Measurements from ENCODE around the gene CYB5D1. TPM values are rescaled to one million over a fixed set of nuclear protein-coding genes. Genes with fewer than 3 reads are reported as not detected.

The CYB5D1 gene
- total RNA-seq, 1 experiment from 2014 or later, result 5.5 TPM

- peak; percentile 94 for DNase-seq (ENCODE audit: low read depth)
Measured at GRCh38 chr17:7844292-7845154, 13.3 kb upstream of the CYB5D1 start.

- DNase-seq (ENCODE audit: low read depth), result no peak
Measured at GRCh38 chr17:7845359-7846062, 12.3 kb upstream of the CYB5D1 start.

DNA sequence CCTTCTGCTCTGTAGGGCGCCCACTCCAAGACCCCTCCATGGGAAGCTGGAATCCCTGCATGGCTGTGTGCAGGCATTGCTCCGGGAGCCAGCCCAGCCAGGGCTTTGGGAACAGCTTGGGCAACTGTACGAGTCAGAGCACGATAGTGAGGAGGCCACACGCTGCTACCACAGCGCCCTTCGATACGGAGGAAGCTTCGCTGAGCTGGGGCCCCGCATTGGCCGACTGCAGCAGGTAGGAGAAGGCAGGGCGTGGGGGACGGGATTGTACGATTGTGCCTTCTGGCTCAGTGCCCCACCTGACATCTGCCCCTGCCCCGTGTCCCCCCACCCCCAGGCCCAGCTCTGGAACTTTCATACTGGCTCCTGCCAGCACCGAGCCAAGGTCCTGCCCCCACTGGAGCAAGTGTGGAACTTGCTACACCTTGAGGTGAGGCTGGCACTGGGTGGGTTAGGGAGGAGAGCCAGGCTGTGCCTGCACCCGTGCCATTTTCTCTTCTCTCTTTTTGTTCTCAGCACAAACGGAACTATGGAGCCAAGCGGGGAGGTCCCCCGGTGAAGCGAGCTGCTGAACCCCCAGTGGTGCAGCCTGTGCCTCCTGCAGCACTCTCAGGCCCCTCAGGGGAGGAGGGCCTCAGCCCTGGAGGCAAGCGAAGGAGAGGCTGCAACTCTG, 11.6 kb upstream of the CYB5D1 start:
- no peak for DNase-seq (ENCODE audit: low read depth)

- no peak for DNase-seq (ENCODE audit: low read depth)
Measured at GRCh38 chr17:7846765-7847661, 10.8 kb upstream of the CYB5D1 start.

- DNase-seq (ENCODE audit: low read depth), result no peak
Measured at GRCh38 chr17:7848131-7848579, 9.6 kb upstream of the CYB5D1 start.

DNA sequence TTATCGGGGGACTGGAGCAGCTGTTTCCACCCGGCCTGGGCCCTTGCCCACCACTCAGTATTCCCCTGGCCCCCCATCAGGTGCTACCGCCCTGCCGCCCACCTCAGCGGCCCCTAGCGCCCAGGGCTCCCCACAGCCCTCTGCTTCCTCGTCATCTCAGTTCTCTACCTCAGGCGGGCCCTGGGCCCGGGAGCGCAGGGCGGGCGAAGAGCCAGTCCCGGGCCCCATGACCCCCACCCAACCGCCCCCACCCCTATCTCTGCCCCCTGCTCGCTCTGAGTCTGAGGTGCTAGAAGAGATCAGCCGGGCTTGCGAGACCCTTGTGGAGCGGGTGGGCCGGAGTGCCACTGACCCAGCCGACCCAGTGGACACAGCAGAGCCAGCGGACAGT, 9.1 kb upstream of the CYB5D1 start:
- DNase-seq (ENCODE audit: low read depth), result no peak

DNA sequence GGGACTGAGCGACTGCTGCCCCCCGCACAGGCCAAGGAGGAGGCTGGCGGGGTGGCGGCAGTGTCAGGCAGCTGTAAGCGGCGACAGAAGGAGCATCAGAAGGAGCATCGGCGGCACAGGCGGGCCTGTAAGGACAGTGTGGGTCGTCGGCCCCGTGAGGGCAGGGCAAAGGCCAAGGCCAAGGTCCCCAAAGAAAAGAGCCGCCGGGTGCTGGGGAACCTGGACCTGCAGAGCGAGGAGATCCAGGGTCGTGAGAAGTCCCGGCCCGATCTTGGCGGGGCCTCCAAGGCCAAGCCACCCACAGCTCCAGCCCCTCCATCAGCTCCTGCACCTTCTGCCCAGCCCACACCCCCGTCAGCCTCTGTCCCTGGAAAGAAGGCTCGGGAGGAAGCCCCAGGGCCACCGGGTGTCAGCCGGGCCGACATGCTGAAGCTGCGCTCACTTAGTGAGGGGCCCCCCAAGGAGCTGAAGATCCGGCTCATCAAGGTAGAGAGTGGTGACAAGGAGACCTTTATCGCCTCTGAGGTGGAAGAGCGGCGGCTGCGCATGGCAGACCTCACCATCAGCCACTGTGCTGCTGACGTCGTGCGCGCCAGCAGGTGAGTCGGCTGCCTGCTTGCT, 8.6 kb upstream of the CYB5D1 start:
- no peak for DNase-seq (ENCODE audit: low read depth)

GRCh38 chr17:7849751-7850504, 7.9 kb upstream of the CYB5D1 start:
- DNase-seq (ENCODE audit: low read depth), result no peak

DNA sequence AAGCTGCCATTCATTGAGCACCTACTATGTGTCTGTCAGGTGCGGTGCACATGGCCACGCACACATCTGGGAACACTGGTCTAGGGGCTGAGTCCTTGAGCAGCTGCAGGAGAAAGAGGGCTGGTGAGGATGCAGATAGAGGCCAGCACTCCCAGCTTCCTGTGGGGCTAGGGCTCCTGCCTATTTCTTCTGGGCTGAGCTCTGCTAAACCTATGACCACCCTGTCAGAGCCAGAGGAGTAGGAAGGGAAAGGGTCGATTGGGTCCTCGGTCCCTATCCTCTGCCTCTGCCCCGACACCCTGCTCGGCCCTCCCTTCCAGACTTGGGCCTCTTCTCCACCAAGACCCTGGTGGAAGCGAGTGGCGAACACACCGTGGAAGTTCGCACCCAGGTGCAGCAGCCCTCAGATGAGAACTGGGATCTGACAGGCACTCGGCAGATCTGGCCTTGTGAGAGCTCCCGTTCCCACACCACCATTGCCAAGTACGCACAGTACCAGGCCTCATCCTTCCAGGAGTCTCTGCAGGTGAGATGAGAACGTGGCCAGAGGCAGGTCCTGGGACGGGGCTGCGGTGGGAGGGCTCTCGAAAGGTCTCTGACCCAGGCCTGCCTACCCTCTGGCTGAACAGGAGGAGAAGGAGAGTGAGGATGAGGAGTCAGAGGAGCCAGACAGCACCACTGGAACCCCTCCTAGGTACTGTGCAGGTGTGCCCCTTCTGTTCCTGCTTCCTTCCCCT, 6.9 kb upstream of the CYB5D1 start:
- DNase-seq (ENCODE audit: low read depth), result no peak

DNA sequence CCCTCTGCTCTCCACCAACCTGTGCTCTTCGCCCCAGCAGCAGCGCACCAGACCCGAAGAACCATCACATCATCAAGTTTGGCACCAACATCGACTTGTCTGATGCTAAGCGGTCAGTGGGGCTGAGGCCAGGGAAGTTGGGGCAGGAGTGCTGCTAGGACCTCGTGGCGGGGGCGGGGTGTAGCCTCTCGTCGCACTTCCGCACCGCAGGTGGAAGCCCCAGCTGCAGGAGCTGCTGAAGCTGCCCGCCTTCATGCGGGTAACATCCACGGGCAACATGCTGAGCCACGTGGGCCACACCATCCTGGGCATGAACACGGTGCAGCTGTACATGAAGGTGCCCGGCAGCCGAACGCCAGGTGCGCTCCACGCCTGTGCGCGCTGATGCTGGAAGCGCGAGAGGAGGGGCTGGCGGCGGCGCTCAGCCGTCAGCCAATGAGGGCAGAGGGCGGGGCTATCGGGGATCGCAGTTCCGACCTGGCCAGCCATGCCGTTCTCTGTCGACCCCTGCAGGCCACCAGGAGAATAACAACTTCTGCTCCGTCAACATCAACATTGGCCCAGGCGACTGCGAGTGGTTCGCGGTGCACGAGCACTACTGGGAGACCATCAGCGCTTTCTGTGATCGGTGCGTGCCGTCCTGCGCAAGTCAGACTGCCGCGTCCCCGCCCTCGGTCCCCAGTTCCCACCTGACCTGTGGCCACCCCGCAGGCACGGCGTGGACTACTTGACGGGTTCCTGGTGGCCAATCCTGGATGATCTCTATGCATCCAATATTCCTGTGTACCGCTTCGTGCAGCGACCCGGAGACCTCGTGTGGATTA, 6.2 kb upstream of the CYB5D1 start:
- DNase-seq (ENCODE audit: low read depth), result peak; percentile 84

DNA sequence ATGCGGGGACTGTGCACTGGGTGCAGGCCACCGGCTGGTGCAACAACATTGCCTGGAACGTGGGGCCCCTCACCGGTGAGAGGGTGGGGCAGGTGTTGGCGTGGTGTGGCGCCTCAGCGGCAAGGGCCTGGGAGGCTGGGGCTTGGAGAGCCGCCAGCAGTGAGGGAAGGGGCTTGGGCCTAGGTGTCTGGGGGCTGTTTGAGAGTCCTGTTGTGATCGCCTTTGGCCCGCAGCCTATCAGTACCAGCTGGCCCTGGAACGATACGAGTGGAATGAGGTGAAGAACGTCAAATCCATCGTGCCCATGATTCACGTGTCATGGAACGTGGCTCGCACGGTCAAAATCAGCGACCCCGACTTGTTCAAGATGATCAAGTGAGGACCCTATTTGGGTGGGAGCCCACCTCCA, 5.5 kb upstream of the CYB5D1 start:
- DNase-seq (ENCODE audit: low read depth), result no peak

DNA sequence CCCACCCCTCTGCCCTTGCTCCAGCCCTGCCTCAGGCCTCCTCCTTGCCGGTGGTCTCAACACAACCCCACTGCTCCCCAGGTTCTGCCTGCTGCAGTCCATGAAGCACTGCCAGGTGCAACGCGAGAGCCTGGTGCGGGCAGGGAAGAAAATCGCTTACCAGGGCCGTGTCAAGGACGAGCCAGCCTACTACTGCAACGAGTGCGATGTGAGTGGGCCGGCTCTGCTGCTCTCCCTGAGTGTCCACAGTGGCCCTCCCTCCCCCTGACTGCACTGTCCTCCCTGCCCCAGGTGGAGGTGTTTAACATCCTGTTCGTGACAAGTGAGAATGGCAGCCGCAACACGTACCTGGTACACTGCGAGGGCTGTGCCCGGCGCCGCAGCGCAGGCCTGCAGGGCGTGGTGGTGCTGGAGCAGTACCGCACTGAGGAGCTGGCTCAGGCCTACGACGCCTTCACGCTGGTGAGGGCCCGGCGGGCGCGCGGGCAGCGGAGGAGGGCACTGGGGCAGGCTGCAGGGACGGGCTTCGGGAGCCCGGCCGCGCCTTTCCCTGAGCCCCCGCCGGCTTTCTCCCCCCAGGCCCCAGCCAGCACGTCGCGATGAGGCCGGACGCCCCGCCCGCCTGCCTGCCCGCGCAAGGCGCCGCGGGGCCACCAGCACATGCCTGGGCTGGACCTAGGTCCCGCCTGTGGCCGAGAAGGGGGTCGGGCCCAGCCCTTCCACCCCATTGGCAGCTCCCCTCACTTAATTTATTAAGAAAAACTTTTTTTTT, 4.7 kb upstream of the CYB5D1 start:
- DNase-seq (ENCODE audit: low read depth), result no peak

- no peak for DNase-seq (ENCODE audit: low read depth)
Measured at GRCh38 chr17:7853691-7854038, 4.1 kb upstream of the CYB5D1 start.

- no peak for DNase-seq (ENCODE audit: low read depth)
Measured at GRCh38 chr17:7854078-7854777, 3.6 kb upstream of the CYB5D1 start.

GRCh38 chr17:7854851-7855659, 2.7 kb upstream of the CYB5D1 start, which contains the start of gene TMEM88:
TMEM88 (plus strand) TSS chr17:7855066; CDS start chr17:7855075, 9 bp downstream.
- no peak for DNase-seq (ENCODE audit: low read depth)

DNA sequence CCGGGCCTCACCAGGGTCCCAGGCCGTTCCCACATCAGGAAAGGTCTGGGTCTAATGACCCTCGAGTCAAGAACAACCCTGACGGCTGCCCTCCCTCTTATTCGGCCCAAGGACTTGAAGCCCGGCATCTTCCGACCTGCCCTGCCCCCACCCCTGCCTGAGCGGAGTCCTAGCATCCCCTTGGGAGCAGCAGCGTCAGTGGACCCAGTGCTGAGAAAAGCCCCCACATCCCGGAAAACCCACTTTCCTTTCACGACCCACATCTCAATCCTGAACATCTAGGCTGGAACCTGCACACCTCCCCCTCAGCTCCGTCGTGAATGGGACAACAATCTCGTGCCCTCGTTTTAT, 2.2 kb upstream of the CYB5D1 start:
- DNase-seq (ENCODE audit: low read depth), result no peak

Measured in Daoy (cell line).